H1 (cell line): ENCODE measurements around the gene RFNG. TPM values are rescaled to one million over a fixed set of nuclear protein-coding genes. Genes with fewer than 3 reads are reported as not detected.

ENCODE experiments used
- JUN ChIP-seq: IDR thresholded peaks from 2 replicates; pipeline ENCODE4 v1.6.1; 2011; ENCODE audit warnings: low read depth, mild to moderate bottlenecking, improper control_type of control experiment, low read length
- JUND ChIP-seq: IDR thresholded peaks from 2 replicates; pipeline ENCODE4 v1.6.1; 2011; ENCODE audit warnings: mild to moderate bottlenecking, improper control_type of control experiment, low read length
- polyA plus RNA-seq, 7 experiments: library from polyadenylated mRNA; depleted of rRNA in 3 of 7; stranded (reverse) in 5 of 7; unstranded in 2 of 7; fragments of >200 nt in 5 of 7; fragments of 200-250 nt in 2 of 7; gene quantifications; 1 replicate in 5 of 7; 2 replicates in 1 of 7; 4 replicates in 1 of 7; pipeline versions ENCODE4 v1.2.1 to v1.2.3, GENCODE V29; 2011 to 2013; ENCODE audit warnings: missing spikeins in 2 of 7, mixed read lengths in 2 of 7
- total RNA-seq: library from RNA; stranded (reverse); fragmentation: NEBNext Ultra II Directional; extraction: Animal tissue kit (Norgen Biotek cat#: 25700); gene quantifications from 2 replicates; pipeline ENCODE4 v1.2.1, GENCODE V29; 2021
- TF ChIP-seq, protein P1 (sequence below): IDR thresholded peaks from 2 replicates; pipeline ENCODE4 v1.6.1; 2011; ENCODE audit warnings: low read length, improper control_type of control experiment

RFNG gene
- total and polyA plus RNA-seq, 2 of the 8 experiments (the other 6 are each of a cell fraction or from before 2014, with no cell fraction given), result 26.7 to 28.4 TPM

DNA sequence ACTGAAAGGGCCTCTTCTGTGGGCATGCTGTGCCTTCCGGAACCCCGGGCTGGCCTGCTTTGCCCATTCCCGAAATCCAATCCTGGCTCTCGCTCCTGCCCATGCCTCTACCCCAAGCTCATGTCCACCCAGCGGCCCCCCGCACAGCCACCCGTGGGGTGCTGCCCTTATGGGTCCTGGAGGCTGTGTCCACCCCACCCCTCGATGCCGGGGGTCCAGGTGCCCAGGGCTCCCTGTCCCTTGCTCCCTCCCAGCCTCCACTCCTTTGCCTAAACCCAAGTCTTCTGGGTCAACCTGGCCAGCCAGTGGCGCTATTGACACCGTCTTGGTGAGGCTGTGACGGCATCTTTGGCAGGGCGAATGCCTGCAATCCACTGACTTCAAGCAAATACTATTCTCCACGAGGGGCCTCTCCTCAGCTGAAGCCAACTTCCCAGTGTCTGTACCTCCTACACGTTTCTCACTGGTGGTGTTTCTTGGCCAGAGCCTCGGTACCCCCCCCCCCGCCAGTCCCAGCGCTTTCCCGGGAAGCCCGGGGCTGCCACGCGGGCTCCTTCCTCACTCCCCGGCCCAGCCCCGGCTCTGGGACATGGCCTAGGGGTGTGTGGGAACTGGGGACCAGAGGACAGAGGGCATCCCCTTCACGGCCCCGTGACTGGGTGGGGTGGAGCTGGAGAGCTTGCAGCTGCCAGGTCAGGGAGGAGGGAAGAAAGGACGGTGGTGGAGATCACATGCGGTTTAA, 26.2 kb upstream of the RFNG start (continued):
- TF ChIP-seq, protein P1, sequence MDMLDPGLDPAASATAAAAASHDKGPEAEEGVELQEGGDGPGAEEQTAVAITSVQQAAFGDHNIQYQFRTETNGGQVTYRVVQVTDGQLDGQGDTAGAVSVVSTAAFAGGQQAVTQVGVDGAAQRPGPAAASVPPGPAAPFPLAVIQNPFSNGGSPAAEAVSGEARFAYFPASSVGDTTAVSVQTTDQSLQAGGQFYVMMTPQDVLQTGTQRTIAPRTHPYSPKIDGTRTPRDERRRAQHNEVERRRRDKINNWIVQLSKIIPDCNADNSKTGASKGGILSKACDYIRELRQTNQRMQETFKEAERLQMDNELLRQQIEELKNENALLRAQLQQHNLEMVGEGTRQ, result no peak
- TF ChIP-seq JUND, result no peak
- no peak for TF ChIP-seq JUN
